Hematopoietic multipotent progenitor cell treated with erythropoietin and hydrocortisone succinate and interleukin-3 and kit ligand, for 4 days (in vitro differentiated cells): ENCODE data around the gene STARD9.
"Not testable (repeated sequence)": the region's sequence is repeated elsewhere in the genome, so short reads cannot be mapped to it uniquely, and the experiment has no call there.

Experiments
- DNase-seq: peaks from one replicate; pipeline ENCODE4 v3.0.0-alpha.2; 2015

The STARD9 gene

GRCh38 chr15:42732095-42732827 lies 156.9 kb downstream of the STARD9 start:
- DNase-seq, result no peak

- no peak for DNase-seq
Measured at GRCh38 chr15:42733027-42733426, 157.6 kb downstream of the STARD9 start.

- DNase-seq, result no peak
Measured at GRCh38 chr15:42734076-42734672, 158.8 kb downstream of the STARD9 start.

GRCh38 chr15:42735382-42736165 lies 160.2 kb downstream of the STARD9 start:
- no peak for DNase-seq

- peak; percentile 50 for DNase-seq
Measured at GRCh38 chr15:42736178-42736792, 160.9 kb downstream of the STARD9 start.

- DNase-seq, result peak; percentile 96
Measured at GRCh38 chr15:42736793-42737528, 161.6 kb downstream of the STARD9 start, which contains the start of gene CDAN1. Gene CDAN1, minus strand, starts transcription at chr15:42737128. Its CDS starts 26 bp downstream, at chr15:42737102.

GRCh38 chr15:42737529-42738328 lies 162.3 kb downstream of the STARD9 start:
- DNase-seq, result peak; percentile 28

- DNase-seq, result no peak
Measured at GRCh38 chr15:42741710-42742109, 166.3 kb downstream of the STARD9 start.

GRCh38 chr15:42742149-42742548 lies 166.7 kb downstream of the STARD9 start:
- DNase-seq, result no peak

- no peak for DNase-seq
Measured at GRCh38 chr15:42744195-42744594, 168.8 kb downstream of the STARD9 start.

- no peak for DNase-seq
Measured at GRCh38 chr15:42749266-42749665, 173.9 kb downstream of the STARD9 start.

- DNase-seq, result no peak
Measured at GRCh38 chr15:42750306-42750705, 174.9 kb downstream of the STARD9 start.

- no peak for DNase-seq
Measured at GRCh38 chr15:42759093-42759492, 183.7 kb downstream of the STARD9 start.

- no peak for DNase-seq
Measured at GRCh38 chr15:42760759-42761158, 185.4 kb downstream of the STARD9 start.

- not testable (repeated sequence) for DNase-seq
Measured at GRCh38 chr15:42761813-42762212, 186.4 kb downstream of the STARD9 start.

- not testable (repeated sequence) for DNase-seq
Measured at GRCh38 chr15:42764154-42764731, 188.8 kb downstream of the STARD9 start.

GRCh38 chr15:42766109-42766508 lies 190.7 kb downstream of the STARD9 start:
- DNase-seq, result not testable (repeated sequence)
